DOHH2 (cell line): Measurements from ENCODE around the gene MUSK.

ENCODE experiments used
- CTCF ChIP-seq: fragments of 200-600 bp; sonication (generic); IDR thresholded peaks from one replicate; pipeline ENCODE4 v1.5.1; 2014; ENCODE audit warnings: antibody characterized with exemption, mild to moderate bottlenecking, low read depth, low read length; ENCODE audit not compliant: poor library complexity, severe bottlenecking
- EZH2phosphoT487 ChIP-seq: fragments of 200-600 bp; sonication (generic); IDR thresholded peaks from 2 replicates; pipeline ENCODE4 v1.6.1; 2017; ENCODE audit warnings: borderline replicate concordance, mild to moderate bottlenecking, antibody characterized with exemption, low read length, moderate library complexity, mixed read lengths

DNA sequence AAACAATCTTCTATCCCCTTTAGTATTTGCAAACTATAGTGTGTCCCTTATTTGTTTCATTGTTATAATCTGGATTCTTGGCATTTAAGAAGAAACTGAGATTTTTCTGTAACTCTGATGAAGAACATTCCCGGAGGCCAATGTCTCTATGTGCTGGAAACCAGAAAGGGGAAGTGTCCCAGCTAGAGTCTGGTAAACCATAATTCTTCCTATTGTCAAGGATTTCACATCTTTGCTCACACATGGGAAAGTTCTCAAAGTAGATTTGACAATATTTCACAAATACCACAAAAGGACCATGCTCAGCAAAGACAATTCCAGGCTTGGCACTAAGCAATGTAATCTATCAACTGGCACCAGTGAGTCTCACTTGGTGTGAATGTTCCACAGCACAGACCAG, 146.8 kb downstream of the MUSK start:
- TF ChIP-seq CTCF (no peak), EZH2phosphoT487 (no peak)
